ENCODE results near the gene FAM174C. TPM values are rescaled to one million over a fixed set of nuclear protein-coding genes. Genes with fewer than 3 reads are reported as not detected.

The FAM174C gene
- polyA plus RNA-seq, 5 donors, result 8.9 to 32.2 (median 17.2) TPM

- peak in 1 of 2 donors; percentile 85 for DNase-seq
These were observed 26.5 kb upstream of the FAM174C start for GRCh38 chr19:1248786-1249297.

GRCh38 chr19:1249298-1249989 is 25.9 kb upstream of the FAM174C start:
- peak; percentile 96 for DNase-seq

DNA sequence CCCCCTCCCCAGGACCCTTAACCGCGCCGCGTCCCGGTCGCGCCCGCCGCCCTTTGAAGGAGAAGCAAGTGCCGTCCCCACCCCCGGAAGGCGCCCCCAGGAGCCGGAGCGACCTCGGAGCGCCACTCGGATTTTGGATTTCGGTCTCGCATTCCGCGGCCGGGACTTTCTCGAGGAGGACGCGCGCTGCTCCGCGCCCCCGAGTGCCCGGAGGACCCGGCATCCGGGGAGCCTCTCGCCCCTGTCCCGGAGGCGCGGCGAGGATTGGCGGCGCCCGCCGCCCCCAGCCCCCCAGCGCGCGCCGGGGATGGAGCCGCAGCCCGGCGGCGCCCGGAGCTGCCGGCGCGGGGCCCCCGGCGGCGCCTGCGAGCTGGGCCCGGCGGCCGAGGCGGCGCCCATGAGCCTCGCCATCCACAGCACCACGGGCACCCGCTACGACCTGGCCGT is 25.3 kb upstream of the FAM174C start:
- DNase-seq, result no peak

GRCh38 chr19:1250437-1251260 is 24.7 kb upstream of the FAM174C start:
- DNase-seq, result peak in 1 of 2 donors; percentile 74

DNA sequence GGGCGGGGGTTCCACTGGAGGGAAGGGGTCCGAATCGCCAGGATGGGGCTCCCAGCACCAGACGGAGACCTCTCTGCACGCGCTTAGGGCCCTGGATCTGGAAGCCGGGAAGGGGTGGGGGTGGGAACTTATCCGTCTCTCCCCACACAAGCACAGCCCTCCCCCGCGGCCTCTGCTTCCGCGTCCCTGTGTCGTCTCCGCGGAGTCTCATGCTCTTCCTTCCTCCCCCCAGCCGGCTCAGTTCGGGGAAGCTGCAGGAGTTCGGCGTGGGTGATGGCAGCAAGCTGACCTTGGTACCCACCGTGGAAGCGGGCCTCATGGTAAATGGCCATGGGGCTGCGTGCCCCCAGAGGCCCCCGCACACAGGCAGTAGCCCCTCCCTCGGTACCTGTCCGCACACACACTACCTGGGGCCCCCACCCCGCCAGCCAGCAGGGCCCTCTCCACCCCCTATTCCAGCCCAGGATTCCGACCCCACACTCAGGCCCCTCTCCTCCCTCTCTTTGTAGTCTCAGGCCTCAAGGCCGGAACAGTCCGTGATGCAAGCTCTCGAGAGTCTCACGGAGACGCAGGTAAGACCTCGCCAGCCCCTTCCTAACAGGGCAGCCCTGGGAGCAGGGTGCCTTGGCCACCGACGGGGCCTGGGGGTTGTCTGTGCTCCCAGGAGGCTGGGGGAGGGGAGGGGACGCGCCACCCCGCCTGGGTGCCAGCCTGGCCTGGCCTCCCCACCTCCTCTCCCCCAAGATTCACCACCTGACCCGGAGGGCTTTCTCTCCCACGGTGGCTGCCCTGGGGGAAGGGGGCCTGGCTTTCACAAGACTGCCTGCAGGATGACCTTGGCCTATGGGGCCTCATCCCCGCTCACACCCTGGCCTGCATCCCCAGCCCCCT is 23.8 kb upstream of the FAM174C start:
- DNase-seq, result peak in 1 of 2 donors; percentile 59

- peak; percentile 91 to 92 for DNase-seq
These were observed 23.0 kb upstream of the FAM174C start for GRCh38 chr19:1252221-1252820.

GRCh38 chr19:1252821-1253513 is 22.4 kb upstream of the FAM174C start:
- peak; percentile 75 to 85 for DNase-seq

DNA sequence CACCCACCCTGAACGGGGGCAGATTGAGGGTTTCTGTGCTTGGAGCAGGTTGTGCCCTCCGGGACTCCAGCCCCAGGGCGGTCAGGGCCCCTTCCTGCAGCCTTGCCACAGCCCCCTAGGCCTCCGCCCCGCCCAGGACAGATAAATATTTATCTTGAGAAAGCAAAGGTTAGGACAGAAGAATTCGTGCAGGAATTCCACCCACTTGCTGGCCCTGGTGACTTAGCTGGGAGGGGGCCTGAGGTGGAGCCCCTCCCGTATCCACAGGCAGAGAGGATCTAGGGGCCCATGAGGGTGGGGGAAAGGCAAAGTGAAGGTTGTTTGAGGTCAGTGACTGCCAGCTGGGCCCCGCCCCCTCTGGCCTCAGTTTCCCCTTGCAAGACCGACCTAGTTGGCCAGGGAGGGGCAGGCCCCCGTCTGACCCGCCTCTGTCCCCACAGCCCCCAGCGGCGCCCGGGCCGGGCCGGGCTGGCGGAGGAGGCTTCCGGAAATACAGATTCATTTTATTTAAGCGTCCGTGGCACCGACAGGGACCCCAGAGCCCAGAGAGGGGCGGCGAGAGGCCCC is 21.7 kb upstream of the FAM174C start:
- DNase-seq, result no peak

- DNase-seq, result no peak
These were observed 21.2 kb upstream of the FAM174C start for GRCh38 chr19:1254081-1254527.

GRCh38 chr19:1254530-1255185 is 20.7 kb upstream of the FAM174C start:
- no peak for DNase-seq

- DNase-seq, result no peak
These were observed 19.9 kb upstream of the FAM174C start for GRCh38 chr19:1255186-1256161.

- no peak for DNase-seq
These were observed 18.5 kb upstream of the FAM174C start for GRCh38 chr19:1256646-1257474.

GRCh38 chr19:1257475-1258162 is 17.7 kb upstream of the FAM174C start:
- DNase-seq, result no peak

GRCh38 chr19:1258163-1258492 is 17.2 kb upstream of the FAM174C start:
- DNase-seq, result no peak

- no peak for DNase-seq
These were observed 16.6 kb upstream of the FAM174C start for GRCh38 chr19:1258707-1259205.

DNA sequence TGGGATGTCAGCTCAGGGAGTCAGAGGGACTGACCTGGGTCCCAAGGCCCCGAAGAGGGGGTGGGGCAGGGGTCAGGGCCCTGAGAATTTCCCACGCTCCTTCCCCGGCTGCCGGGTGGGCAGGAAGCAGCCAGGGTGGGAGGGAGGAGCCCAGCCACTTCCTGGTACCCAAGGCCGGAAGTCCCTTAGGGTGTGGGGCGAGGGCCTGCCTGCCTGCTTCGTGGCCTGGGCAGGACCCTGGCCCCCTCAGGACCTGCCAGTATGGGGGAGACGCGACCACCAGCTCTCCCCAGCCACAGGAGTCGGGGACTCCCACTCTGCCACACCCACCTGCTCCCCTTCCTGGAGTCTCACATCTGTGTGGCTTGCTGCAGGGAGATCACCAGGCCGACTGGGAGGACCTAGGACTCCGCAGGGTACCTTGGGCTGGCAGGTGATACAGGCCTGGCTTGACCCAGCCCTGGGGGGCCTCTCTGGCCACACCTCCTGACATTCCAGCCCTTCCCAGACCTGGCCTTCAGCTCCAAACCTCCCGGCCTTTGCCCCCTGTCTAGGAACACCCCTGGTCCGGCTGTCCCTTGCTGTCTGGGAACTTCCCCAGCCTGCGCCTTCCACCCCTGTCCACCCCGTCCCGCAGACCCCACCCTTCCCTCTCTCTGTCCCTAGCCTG is 16.0 kb upstream of the FAM174C start:
- no peak for DNase-seq

Data from right lung (tissue), 5 donors.